Activated effector memory CD4-positive, alpha-beta T cell treated with Interleukin-2 at 50 U/mL for 16 hours (primary cell): ENCODE measurements around the gene STK39.
"Not testable (repeated sequence)": the region's sequence is repeated elsewhere in the genome, so short reads cannot be mapped to it uniquely, and the experiment has no call there.

Experiments
- DNase-seq: peaks from one replicate; pipeline ENCODE4 v3.0.0-alpha.2; 2020

Gene STK39

GRCh38 chr2:168079236-168079635, 168.2 kb downstream of the STK39 start:
- no peak for DNase-seq

- DNase-seq, result no peak
Measured at GRCh38 chr2:168076731-168077130, 170.7 kb downstream of the STK39 start.

- DNase-seq, result no peak
Measured at GRCh38 chr2:168075446-168075845, 171.9 kb downstream of the STK39 start.

- no peak for DNase-seq
Measured at GRCh38 chr2:168072626-168073303, 174.6 kb downstream of the STK39 start.

- no peak for DNase-seq
Measured at GRCh38 chr2:168064011-168064998, 183.1 kb downstream of the STK39 start.

GRCh38 chr2:168062936-168063335, 184.5 kb downstream of the STK39 start:
- no peak for DNase-seq

- DNase-seq, result no peak
Measured at GRCh38 chr2:168062054-168062453, 185.3 kb downstream of the STK39 start.

GRCh38 chr2:168060986-168061750, 186.2 kb downstream of the STK39 start:
- DNase-seq, result no peak

- no peak for DNase-seq
Measured at GRCh38 chr2:168059758-168060157, 187.6 kb downstream of the STK39 start.

- DNase-seq, result no peak
Measured at GRCh38 chr2:168058675-168059074, 188.7 kb downstream of the STK39 start.

- no peak for DNase-seq
Measured at GRCh38 chr2:168056242-168056787, 191.1 kb downstream of the STK39 start.

- DNase-seq, result no peak
Measured at GRCh38 chr2:168054657-168055056, 192.7 kb downstream of the STK39 start.

- DNase-seq, result no peak
Measured at GRCh38 chr2:168053676-168054075, 193.7 kb downstream of the STK39 start.

GRCh38 chr2:168052773-168053172, 194.6 kb downstream of the STK39 start:
- DNase-seq, result no peak

- no peak for DNase-seq
Measured at GRCh38 chr2:168050377-168050776, 197.0 kb downstream of the STK39 start.

- DNase-seq, result no peak
Measured at GRCh38 chr2:168049609-168050008, 197.8 kb downstream of the STK39 start.

GRCh38 chr2:168047091-168047690, 200.2 kb downstream of the STK39 start:
- no peak for DNase-seq

- no peak for DNase-seq
Measured at GRCh38 chr2:168044579-168044978, 202.8 kb downstream of the STK39 start.

- DNase-seq, result no peak
Measured at GRCh38 chr2:168044176-168044575, 203.2 kb downstream of the STK39 start.

- not testable (repeated sequence) for DNase-seq
Measured at GRCh38 chr2:168042127-168042824, 205.1 kb downstream of the STK39 start.

GRCh38 chr2:168039881-168040280, 207.5 kb downstream of the STK39 start:
- DNase-seq, result no peak

GRCh38 chr2:168037778-168038177, 209.6 kb downstream of the STK39 start:
- DNase-seq, result no peak
